T follicular helper cell (primary cell): ENCODE data around the gene MYO15B.
A peak's percentile ranks its signal among the peaks of the same experiment; 100 is the strongest.
"Not testable (repeated sequence)": the region's sequence is repeated elsewhere in the genome, so short reads cannot be mapped to it uniquely, and the experiment has no call there.

Source experiments
- DNase-seq: peaks from one replicate; pipeline ENCODE4 v3.0.0-alpha.2; 2020; ENCODE audit warnings: low read depth

The MYO15B gene

GRCh38 chr17:75575728-75576127, 11.9 kb upstream of the MYO15B start:
- no peak for DNase-seq

GRCh38 chr17:75576661-75577060, 10.9 kb upstream of the MYO15B start:
- DNase-seq: no peak

GRCh38 chr17:75581121-75581725, 6.4 kb upstream of the MYO15B start:
- not testable (repeated sequence) for DNase-seq

- not testable (repeated sequence) for DNase-seq
These were observed 4.4 kb upstream of the MYO15B start for GRCh38 chr17:75583197-75583596.

- no peak for DNase-seq
These were observed 2.8 kb upstream of the MYO15B start for GRCh38 chr17:75584849-75585175.

GRCh38 chr17:75588596-75589011, 1.0 kb downstream of the MYO15B start:
- no peak for DNase-seq

- peak; percentile 90 for DNase-seq
These were observed 1.7 kb downstream of the MYO15B start for GRCh38 chr17:75589012-75589918.

GRCh38 chr17:75589919-75590303, 2.3 kb downstream of the MYO15B start:
- no peak for DNase-seq

- no peak for DNase-seq
These were observed 2.7 kb downstream of the MYO15B start for GRCh38 chr17:75590314-75590761.

- DNase-seq: no peak
These were observed 3.5 kb downstream of the MYO15B start for GRCh38 chr17:75590849-75591721.

- no peak for DNase-seq
These were observed 4.2 kb downstream of the MYO15B start for GRCh38 chr17:75591722-75592302.

GRCh38 chr17:75592348-75593020, 4.9 kb downstream of the MYO15B start:
- no peak for DNase-seq

GRCh38 chr17:75593430-75593829, 5.8 kb downstream of the MYO15B start:
- not testable (repeated sequence) for DNase-seq

GRCh38 chr17:75594499-75595283, 7.1 kb downstream of the MYO15B start:
- DNase-seq: no peak

GRCh38 chr17:75595284-75595919, 7.8 kb downstream of the MYO15B start:
- no peak for DNase-seq

GRCh38 chr17:75595920-75596313, 8.3 kb downstream of the MYO15B start:
- no peak for DNase-seq

- no peak for DNase-seq
These were observed 8.9 kb downstream of the MYO15B start for GRCh38 chr17:75596320-75597087.

GRCh38 chr17:75601057-75601987, 13.7 kb downstream of the MYO15B start:
- peak; percentile 44 for DNase-seq
